Stimulated activated CD8-positive, alpha-beta memory T cell treated with anti-CD3 and anti-CD28 coated beads, Interleukin-4, amount 100 ng/mL, for 1 hour (primary cell): ENCODE data around the gene CCR2.
"Not testable (repeated sequence)": the region's sequence is repeated elsewhere in the genome, so short reads cannot be mapped to it uniquely, and the experiment has no call there.

ENCODE experiments used
- DNase-seq, 2 donors: peaks; one replicate each; pipeline ENCODE4 v3.0.0-alpha.2; 2020; ENCODE audit warnings: low read depth in 2 of 2, low spot score in 1 of 2

CCR2 gene

GRCh38 chr3:46353647-46354410 lies at the start of gene CCR2:
Gene CCR2 (plus strand): TSS chr3:46354111. CDS start chr3:46357528, 3,417 bp downstream.
- DNase-seq = no peak

- no peak for DNase-seq
Observed at GRCh38 chr3:46304739-46305138, 49.2 kb upstream of the CCR2 start.

- no peak for DNase-seq
Observed at GRCh38 chr3:46312991-46313390, 40.9 kb upstream of the CCR2 start.

GRCh38 chr3:46314517-46314916 lies 39.4 kb upstream of the CCR2 start:
- no peak for DNase-seq

GRCh38 chr3:46316206-46316605 lies 37.7 kb upstream of the CCR2 start:
- DNase-seq = no peak

GRCh38 chr3:46318207-46318927 lies 35.5 kb upstream of the CCR2 start:
- no peak for DNase-seq

- DNase-seq = no peak
Observed at GRCh38 chr3:46321461-46322104, 32.3 kb upstream of the CCR2 start.

GRCh38 chr3:46324036-46324435 lies 29.9 kb upstream of the CCR2 start:
- DNase-seq = no peak

GRCh38 chr3:46325645-46326300 lies 28.1 kb upstream of the CCR2 start:
- no peak for DNase-seq

- DNase-seq = not testable (repeated sequence)
Observed at GRCh38 chr3:46330676-46331075, 23.2 kb upstream of the CCR2 start.

GRCh38 chr3:46334741-46335478 lies 19.0 kb upstream of the CCR2 start:
- DNase-seq = no peak

GRCh38 chr3:46335541-46335940 lies 18.4 kb upstream of the CCR2 start:
- DNase-seq = no peak

- no peak for DNase-seq
Observed at GRCh38 chr3:46337911-46338310, 16.0 kb upstream of the CCR2 start.

GRCh38 chr3:46338840-46339239 lies 15.1 kb upstream of the CCR2 start:
- DNase-seq = no peak

GRCh38 chr3:46344476-46344875 lies 9.4 kb upstream of the CCR2 start:
- DNase-seq = no peak

- no peak for DNase-seq
Observed at GRCh38 chr3:46348823-46349482, 5.0 kb upstream of the CCR2 start.

- no peak for DNase-seq
Observed at GRCh38 chr3:46349484-46350261, 4.2 kb upstream of the CCR2 start.

GRCh38 chr3:46350262-46350565 lies 3.7 kb upstream of the CCR2 start:
- DNase-seq = no peak

- no peak for DNase-seq
Observed at GRCh38 chr3:46351646-46352045, 2.3 kb upstream of the CCR2 start.

GRCh38 chr3:46353090-46353489 lies 821 bp upstream of the CCR2 start:
- DNase-seq = no peak
